GM12878 (cell line): ENCODE measurements around the gene ZMYND19. TPM values are rescaled to one million over a fixed set of nuclear protein-coding genes. Genes with fewer than 3 reads are reported as not detected.

Experiments used
- MEF2B ChIP-seq: fragments of 450-650 bp; IDR thresholded peaks from 2 replicates; pipeline ENCODE4 v1.6.1; 2018; ENCODE audit warnings: mild to moderate bottlenecking, moderate library complexity; ENCODE audit not compliant: partially characterized antibody, poor library complexity, severe bottlenecking
- PAX8 ChIP-seq: fragments of 450-650 bp; IDR thresholded peaks from 2 replicates; pipeline ENCODE4 v1.6.1; 2017; ENCODE audit warnings: mild to moderate bottlenecking, moderate library complexity
- SRF ChIP-seq, 2 experiments: IDR thresholded peaks; 2 replicates each; pipeline ENCODE4 v1.6.1; 2011; ENCODE audit warnings: low read depth in 2 of 2, low read length in 2 of 2, mild to moderate bottlenecking in 1 of 2, moderate library complexity in 1 of 2
- polyA plus RNA-seq, 11 experiments: library from polyadenylated mRNA; depleted of rRNA in 4 of 11; unstranded in 6 of 11; stranded (reverse) in 5 of 11; fragments of >200 nt; fragmentation: Nextera tagmentation in 4 of 11; fragmentation: Illumina TruSeq in 1 of 11; extraction: Ambion mirVana in 4 of 11; extraction: Trizol in 1 of 11; gene quantifications; 1 replicate in 1 of 11; 2 replicates in 10 of 11; pipeline versions ENCODE4 v1.2.1 to v1.2.3, GENCODE V29; 2011 to 2016; ENCODE audit warnings: inconsistent platforms in 2 of 11, missing spikeins in 2 of 11, low read depth in 1 of 11
- total RNA-seq, 4 experiments: library from RNA; depleted of rRNA in 3 of 4; stranded (reverse); fragments of >200 nt in 3 of 4; fragmentation: Illumina TruSeq in 1 of 4; extraction: Trizol in 1 of 4; gene quantifications; 2 replicates each; pipeline versions ENCODE4 v1.2.1 to v1.2.3, GENCODE V29; 2013 to 2021
- TF ChIP-seq, protein P1 (sequence below): fragments of 450-650 bp; IDR thresholded peaks from 2 replicates; pipeline ENCODE4 v1.6.1; 2017; ENCODE audit warnings: mild to moderate bottlenecking, moderate library complexity
- TF ChIP-seq, protein P2 (sequence below): IDR thresholded peaks from 2 replicates; pipeline ENCODE4 v1.6.1; 2012; ENCODE audit warnings: mild to moderate bottlenecking, low read depth, low read length

Gene ZMYND19
- total and polyA plus RNA-seq, 10 of the 15 experiments (the other 5 are each of a cell fraction or from before 2014, with no cell fraction given), result 0.84 to 54.8 (median 20.1) TPM

DNA sequence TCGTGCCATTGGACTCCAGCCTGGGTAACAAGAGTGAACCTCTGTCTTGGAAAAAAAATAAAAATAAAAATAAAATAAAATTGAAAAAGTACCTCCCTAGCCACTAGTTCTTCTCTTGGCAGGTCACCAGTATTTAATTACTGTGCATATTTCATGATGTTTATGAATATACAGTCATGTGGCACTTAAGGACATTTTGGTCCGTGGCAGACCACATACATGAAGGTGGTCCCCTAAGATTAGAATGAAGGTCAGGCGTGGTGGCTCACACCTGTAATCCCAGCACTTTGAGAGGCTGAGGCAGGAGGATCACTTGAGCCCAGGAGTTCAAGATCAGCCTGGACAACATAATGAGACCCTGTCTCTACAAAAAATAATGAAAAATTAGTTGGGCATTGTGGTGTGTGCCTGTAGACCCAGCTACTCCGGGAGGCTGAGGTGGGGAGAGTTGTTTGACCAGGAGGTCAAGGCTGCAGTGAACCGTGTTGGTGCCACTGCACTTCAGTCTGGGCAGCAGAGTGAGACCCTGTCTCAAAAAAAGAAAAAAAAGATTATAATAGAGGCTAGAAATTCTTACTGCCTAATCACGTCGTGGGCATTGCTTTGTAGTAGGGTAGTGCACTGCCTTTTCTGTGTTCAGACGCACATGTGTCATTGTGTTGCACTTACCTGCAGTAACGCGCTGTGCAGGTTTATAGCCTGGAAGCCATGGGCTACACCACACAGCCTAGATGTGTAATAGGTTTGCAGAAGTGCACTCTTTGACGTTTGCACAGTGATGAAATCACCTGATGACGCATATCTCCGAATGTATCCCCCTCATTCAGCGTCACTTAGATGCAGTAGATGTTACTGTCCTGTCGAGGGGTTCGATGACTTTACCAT is 41.3 kb upstream of the ZMYND19 start (continued):
- TF ChIP-seq, protein P1, sequence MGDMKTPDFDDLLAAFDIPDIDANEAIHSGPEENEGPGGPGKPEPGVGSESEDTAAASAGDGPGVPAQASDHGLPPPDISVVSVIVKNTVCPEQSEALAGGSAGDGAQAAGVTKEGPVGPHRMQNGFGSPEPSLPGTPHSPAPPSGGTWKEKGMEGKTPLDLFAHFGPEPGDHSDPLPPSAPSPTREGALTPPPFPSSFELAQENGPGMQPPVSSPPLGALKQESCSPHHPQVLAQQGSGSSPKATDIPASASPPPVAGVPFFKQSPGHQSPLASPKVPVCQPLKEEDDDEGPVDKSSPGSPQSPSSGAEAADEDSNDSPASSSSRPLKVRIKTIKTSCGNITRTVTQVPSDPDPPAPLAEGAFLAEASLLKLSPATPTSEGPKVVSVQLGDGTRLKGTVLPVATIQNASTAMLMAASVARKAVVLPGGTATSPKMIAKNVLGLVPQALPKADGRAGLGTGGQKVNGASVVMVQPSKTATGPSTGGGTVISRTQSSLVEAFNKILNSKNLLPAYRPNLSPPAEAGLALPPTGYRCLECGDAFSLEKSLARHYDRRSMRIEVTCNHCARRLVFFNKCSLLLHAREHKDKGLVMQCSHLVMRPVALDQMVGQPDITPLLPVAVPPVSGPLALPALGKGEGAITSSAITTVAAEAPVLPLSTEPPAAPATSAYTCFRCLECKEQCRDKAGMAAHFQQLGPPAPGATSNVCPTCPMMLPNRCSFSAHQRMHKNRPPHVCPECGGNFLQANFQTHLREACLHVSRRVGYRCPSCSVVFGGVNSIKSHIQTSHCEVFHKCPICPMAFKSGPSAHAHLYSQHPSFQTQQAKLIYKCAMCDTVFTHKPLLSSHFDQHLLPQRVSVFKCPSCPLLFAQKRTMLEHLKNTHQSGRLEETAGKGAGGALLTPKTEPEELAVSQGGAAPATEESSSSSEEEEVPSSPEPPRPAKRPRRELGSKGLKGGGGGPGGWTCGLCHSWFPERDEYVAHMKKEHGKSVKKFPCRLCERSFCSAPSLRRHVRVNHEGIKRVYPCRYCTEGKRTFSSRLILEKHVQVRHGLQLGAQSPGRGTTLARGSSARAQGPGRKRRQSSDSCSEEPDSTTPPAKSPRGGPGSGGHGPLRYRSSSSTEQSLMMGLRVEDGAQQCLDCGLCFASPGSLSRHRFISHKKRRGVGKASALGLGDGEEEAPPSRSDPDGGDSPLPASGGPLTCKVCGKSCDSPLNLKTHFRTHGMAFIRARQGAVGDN, result no peak
- TF ChIP-seq, protein P2, sequence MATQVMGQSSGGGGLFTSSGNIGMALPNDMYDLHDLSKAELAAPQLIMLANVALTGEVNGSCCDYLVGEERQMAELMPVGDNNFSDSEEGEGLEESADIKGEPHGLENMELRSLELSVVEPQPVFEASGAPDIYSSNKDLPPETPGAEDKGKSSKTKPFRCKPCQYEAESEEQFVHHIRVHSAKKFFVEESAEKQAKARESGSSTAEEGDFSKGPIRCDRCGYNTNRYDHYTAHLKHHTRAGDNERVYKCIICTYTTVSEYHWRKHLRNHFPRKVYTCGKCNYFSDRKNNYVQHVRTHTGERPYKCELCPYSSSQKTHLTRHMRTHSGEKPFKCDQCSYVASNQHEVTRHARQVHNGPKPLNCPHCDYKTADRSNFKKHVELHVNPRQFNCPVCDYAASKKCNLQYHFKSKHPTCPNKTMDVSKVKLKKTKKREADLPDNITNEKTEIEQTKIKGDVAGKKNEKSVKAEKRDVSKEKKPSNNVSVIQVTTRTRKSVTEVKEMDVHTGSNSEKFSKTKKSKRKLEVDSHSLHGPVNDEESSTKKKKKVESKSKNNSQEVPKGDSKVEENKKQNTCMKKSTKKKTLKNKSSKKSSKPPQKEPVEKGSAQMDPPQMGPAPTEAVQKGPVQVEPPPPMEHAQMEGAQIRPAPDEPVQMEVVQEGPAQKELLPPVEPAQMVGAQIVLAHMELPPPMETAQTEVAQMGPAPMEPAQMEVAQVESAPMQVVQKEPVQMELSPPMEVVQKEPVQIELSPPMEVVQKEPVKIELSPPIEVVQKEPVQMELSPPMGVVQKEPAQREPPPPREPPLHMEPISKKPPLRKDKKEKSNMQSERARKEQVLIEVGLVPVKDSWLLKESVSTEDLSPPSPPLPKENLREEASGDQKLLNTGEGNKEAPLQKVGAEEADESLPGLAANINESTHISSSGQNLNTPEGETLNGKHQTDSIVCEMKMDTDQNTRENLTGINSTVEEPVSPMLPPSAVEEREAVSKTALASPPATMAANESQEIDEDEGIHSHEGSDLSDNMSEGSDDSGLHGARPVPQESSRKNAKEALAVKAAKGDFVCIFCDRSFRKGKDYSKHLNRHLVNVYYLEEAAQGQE, result no peak
- TF ChIP-seq SRF (IDR thresholded peaks at IDR 0.05; ENCODE audit: low read depth in 2 of 2, low read length in 2 of 2) (no peak), PAX8 (no peak), MEF2B (no peak)
